Neural progenitor cell (in vitro differentiated cells): ENCODE results near the gene SEMA3C. TPM values are rescaled to one million over a fixed set of nuclear protein-coding genes. Genes with fewer than 3 reads are reported as not detected.

Source experiments
- DNase-seq: peaks from one replicate; pipeline ENCODE4 v3.0.0-alpha.2; 2016; ENCODE audit warnings: low spot score
- H2AFZ ChIP-seq: fragments of 200-600 bp; sonication (generic); replicated peaks from 2 replicates; pipeline ENCODE4 v1.6.1; 2016; ENCODE audit warnings: antibody characterized with exemption
- H3F3A ChIP-seq: fragments of 200-600 bp; sonication (generic); 2 replicates; pipeline ENCODE4 v1.6.1; 2016; ENCODE audit warnings: antibody characterized with exemption, low read depth
- H3K27ac ChIP-seq: fragments of 200-600 bp; sonication (generic); 2 replicates; pipeline ENCODE4 v1.5.1; 2016; ENCODE audit warnings: mild to moderate bottlenecking
- H3K27me3 ChIP-seq: fragments of 200-600 bp; sonication (generic); 2 replicates; pipeline ENCODE4 v1.6.1; 2016; ENCODE audit warnings: mild to moderate bottlenecking, moderate library complexity
- H3K36me3 ChIP-seq: fragments of 200-600 bp; sonication (generic); 2 replicates; pipeline ENCODE4 v1.5.1; 2016
- H3K4me1 ChIP-seq: fragments of 200-600 bp; sonication (generic); 2 replicates; pipeline ENCODE4 v1.6.1; 2016; ENCODE audit warnings: mixed run types
- H3K4me2 ChIP-seq: fragments of 200-600 bp; sonication (generic); 2 replicates; pipeline ENCODE4 v1.6.1; 2016
- H3K4me3 ChIP-seq: fragments of 200-600 bp; sonication (generic); 2 replicates; pipeline ENCODE4 v1.5.1; 2016
- H3K79me2 ChIP-seq: fragments of 200-600 bp; sonication (generic); 2 replicates; pipeline ENCODE4 v1.6.1; 2016; ENCODE audit warnings: low read depth
- H3K9ac ChIP-seq: fragments of 200-600 bp; sonication (generic); 2 replicates; pipeline ENCODE4 v1.6.1; 2016
- H3K9me3 ChIP-seq: fragments of 200-600 bp; sonication (generic); 2 replicates; pipeline ENCODE4 v1.5.1; 2016; ENCODE audit warnings: low read depth
- H4K20me1 ChIP-seq: fragments of 200-600 bp; sonication (generic); 2 replicates; pipeline ENCODE4 v1.6.1; 2016; ENCODE audit warnings: low read depth
- H3K27ac Mint-ChIP-seq: 3 replicates; pipeline ENCODE4 v1.8.0; 2021; ENCODE audit warnings: mixed read lengths
- H3K27me3 Mint-ChIP-seq: 2 replicates; pipeline ENCODE4 v1.8.0; 2022; ENCODE audit warnings: low read depth, mild to moderate bottlenecking, inconsistent platforms, moderate library complexity, mixed read lengths; ENCODE audit not compliant: insufficient read depth
- H3K36me3 Mint-ChIP-seq: 3 replicates; pipeline ENCODE4 v1.8.0; 2021; ENCODE audit warnings: mixed read lengths
- H3K4me1 Mint-ChIP-seq: 3 replicates; pipeline ENCODE4 v1.8.0; 2021; ENCODE audit warnings: mixed read lengths
- H3K4me3 Mint-ChIP-seq: 3 replicates; pipeline ENCODE4 v1.8.0; 2021; ENCODE audit warnings: mild to moderate bottlenecking, moderate library complexity, mixed read lengths
- H3K9me3 Mint-ChIP-seq: 3 replicates; pipeline ENCODE4 v1.8.0; 2020; ENCODE audit warnings: mixed read lengths
- EZH2 ChIP-seq: fragments of 200-600 bp; sonication (generic); IDR thresholded peaks from 2 replicates; pipeline ENCODE4 v1.6.1; 2017; ENCODE audit warnings: antibody characterized with exemption, mild to moderate bottlenecking, moderate library complexity
- EZH2phosphoT487 ChIP-seq: fragments of 200-600 bp; sonication (generic); IDR thresholded peaks from 2 replicates; pipeline ENCODE4 v1.6.1; 2017; ENCODE audit warnings: antibody characterized with exemption
- total RNA-seq: library from RNA; depleted of rRNA; stranded (reverse); fragments of >200 nt; gene quantifications from 2 replicates; pipeline ENCODE4 v1.2.3, GENCODE V29; 2015; ENCODE audit warnings: low replicate concordance
- TF ChIP-seq, protein P1 (sequence below): fragments of 200-600 bp; sonication (generic); IDR thresholded peaks from 2 replicates; pipeline ENCODE4 v1.5.1; 2017; ENCODE audit warnings: antibody characterized with exemption, mild to moderate bottlenecking

Gene SEMA3C
- total RNA-seq, 1 donor from 2014 or later = 0.54 TPM

DNA sequence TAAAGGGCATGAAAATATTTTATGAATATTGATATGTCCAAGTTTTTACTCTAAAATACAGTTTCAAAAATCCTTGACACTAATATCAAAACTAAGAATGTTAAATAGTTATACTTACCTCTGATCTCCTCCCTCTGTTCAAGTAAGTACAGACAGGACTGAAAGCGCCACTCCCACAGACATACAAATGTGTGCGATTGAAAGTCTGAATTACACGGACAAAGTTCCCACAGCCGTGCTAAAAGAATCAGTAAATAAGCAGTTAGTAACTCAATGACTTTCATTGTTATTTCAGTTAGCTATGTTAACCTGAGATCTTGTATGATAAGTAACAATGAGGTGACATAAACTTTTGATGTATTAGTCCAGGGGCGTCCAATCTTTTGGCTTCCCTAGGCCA is 100.7 kb downstream of the SEMA3C start:
- H3K4me3 Mint-ChIP-seq = no peak overlapping the region

DNA sequence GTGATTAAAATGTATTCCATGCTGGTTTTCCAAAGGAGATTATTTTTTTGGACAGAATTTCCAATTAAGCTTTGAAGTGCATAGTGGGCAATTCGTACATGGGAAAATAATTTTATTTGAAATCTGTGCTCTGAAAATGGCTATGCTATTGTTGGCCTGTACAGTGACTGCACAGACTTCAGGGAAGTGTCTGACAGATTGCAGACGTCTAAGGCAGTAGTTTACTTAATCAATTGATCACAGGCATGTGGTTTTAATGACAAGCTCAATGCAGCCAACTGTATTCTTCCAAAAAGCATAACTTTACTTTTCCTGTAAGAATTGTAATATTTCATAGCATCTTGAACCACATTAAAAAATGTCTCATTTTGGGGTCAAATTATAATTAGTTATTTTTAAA is 102.0 kb downstream of the SEMA3C start:
- peaks cover 10% of the 10 kb centered on the region for H3K36me3 Mint-ChIP-seq
- Histone ChIP-seq H3K27me3 (no peaks in the 10 kb centered on the region), H3K79me2 (no peaks in the 10 kb centered on the region), H2AFZ (no peak overlapping the region), H3K9ac (no peak overlapping the region), H3K4me3 (no peak overlapping the region), H3K9me3 (no peaks in the 10 kb centered on the region), H3K4me1 (no peaks in the 10 kb centered on the region), H4K20me1 (no peaks in the 10 kb centered on the region), H3K4me2 (no peak overlapping the region), H3F3A (no peaks in the 10 kb centered on the region), H3K36me3 (no peaks in the 10 kb centered on the region), H3K27ac (no peak overlapping the region)
- H3K27me3 Mint-ChIP-seq = no peaks in the 10 kb centered on the region
- H3K4me3 Mint-ChIP-seq = no peak overlapping the region
- no peak for DNase-seq
- H3K4me1 Mint-ChIP-seq = peaks cover 7% of the 10 kb centered on the region
- peaks cover 7% of the 10 kb centered on the region for H3K9me3 Mint-ChIP-seq
- TF ChIP-seq EZH2 (no peak), EZH2phosphoT487 (no peak)
- TF ChIP-seq, protein P1, sequence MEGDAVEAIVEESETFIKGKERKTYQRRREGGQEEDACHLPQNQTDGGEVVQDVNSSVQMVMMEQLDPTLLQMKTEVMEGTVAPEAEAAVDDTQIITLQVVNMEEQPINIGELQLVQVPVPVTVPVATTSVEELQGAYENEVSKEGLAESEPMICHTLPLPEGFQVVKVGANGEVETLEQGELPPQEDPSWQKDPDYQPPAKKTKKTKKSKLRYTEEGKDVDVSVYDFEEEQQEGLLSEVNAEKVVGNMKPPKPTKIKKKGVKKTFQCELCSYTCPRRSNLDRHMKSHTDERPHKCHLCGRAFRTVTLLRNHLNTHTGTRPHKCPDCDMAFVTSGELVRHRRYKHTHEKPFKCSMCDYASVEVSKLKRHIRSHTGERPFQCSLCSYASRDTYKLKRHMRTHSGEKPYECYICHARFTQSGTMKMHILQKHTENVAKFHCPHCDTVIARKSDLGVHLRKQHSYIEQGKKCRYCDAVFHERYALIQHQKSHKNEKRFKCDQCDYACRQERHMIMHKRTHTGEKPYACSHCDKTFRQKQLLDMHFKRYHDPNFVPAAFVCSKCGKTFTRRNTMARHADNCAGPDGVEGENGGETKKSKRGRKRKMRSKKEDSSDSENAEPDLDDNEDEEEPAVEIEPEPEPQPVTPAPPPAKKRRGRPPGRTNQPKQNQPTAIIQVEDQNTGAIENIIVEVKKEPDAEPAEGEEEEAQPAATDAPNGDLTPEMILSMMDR = no peak
- no peak overlapping the region for H3K27ac Mint-ChIP-seq

More for the DNA sequence above, 100.7 kb downstream of the SEMA3C start:
- Mint-ChIP-seq H3K36me3 (peaks cover 10% of the 10 kb centered on the region), H3K27me3 (no peaks in the 10 kb centered on the region), H3K4me1 (peaks cover 12% of the 10 kb centered on the region), H3K27ac (no peak overlapping the region), H3K9me3 (peaks cover 7% of the 10 kb centered on the region)
- Histone ChIP-seq H3F3A (no peaks in the 10 kb centered on the region), H2AFZ (no peak overlapping the region), H3K27ac (no peak overlapping the region), H3K79me2 (no peaks in the 10 kb centered on the region), H4K20me1 (no peaks in the 10 kb centered on the region), H3K9me3 (no peaks in the 10 kb centered on the region), H3K27me3 (no peaks in the 10 kb centered on the region), H3K4me3 (no peak overlapping the region), H3K9ac (no peak overlapping the region), H3K4me2 (no peak overlapping the region), H3K4me1 (no peaks in the 10 kb centered on the region), H3K36me3 (no peaks in the 10 kb centered on the region)
- TF ChIP-seq, protein P1 = no peak
- no peak for TF ChIP-seq EZH2phosphoT487
- TF ChIP-seq EZH2 = no peak
- no peak for DNase-seq

DNA sequence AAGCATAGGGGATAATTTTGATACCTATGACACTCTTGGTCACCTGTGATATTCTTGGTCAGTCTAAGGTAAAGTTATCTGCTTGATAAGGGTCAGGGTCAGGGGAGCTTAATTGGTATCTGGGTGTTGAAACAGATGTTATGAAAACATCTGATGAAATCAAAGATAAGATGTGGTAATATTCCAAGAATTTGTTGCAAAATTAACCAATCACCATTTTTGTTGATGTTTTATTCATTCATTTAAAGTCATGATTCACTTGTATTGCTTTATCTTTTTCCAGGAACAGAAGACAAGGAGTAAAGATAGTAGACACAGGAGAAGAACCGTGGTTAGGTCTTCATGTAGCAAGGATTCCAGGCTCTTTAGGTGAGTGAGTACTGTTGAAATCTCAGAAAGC is 103.1 kb downstream of the SEMA3C start:
- Histone ChIP-seq H3K4me1 (no peaks in the 10 kb centered on the region), H3F3A (no peaks in the 10 kb centered on the region), H3K4me2 (no peak overlapping the region), H3K27ac (no peak overlapping the region), H3K36me3 (no peaks in the 10 kb centered on the region), H4K20me1 (no peaks in the 10 kb centered on the region), H3K79me2 (no peaks in the 10 kb centered on the region), H3K4me3 (no peak overlapping the region), H3K9ac (no peak overlapping the region), H2AFZ (no peak overlapping the region), H3K27me3 (no peaks in the 10 kb centered on the region), H3K9me3 (no peaks in the 10 kb centered on the region)
- TF ChIP-seq, protein P1 = no peak
- no peak for TF ChIP-seq EZH2phosphoT487
- no peak for TF ChIP-seq EZH2
- Mint-ChIP-seq H3K27me3 (no peaks in the 10 kb centered on the region), H3K4me3 (no peak overlapping the region), H3K9me3 (peaks cover 7% of the 10 kb centered on the region), H3K36me3 (peaks cover 10% of the 10 kb centered on the region), H3K4me1 (peaks cover 4% of the 10 kb centered on the region), H3K27ac (no peak overlapping the region)
- no peak for DNase-seq
